Coronary artery (tissue), 2 donors: ENCODE measurements around the gene SPAG16.

ENCODE experiments used
- DNase-seq: peaks from one replicate; pipeline ENCODE4 v3.0.0-alpha.2; 2017; ENCODE audit warnings: low spot score
- H3K27ac ChIP-seq, 2 donors: fragments of 200-600 bp; sonication (generic); one replicate each; pipeline ENCODE4 v1.5.1; 2016 to 2019
- H3K4me3 ChIP-seq: fragments of 200-600 bp; sonication (generic); 2 replicates; pipeline ENCODE4 v1.5.1; 2016; ENCODE audit warnings: mild to moderate bottlenecking, moderate library complexity
- TF ChIP-seq, protein P1 (sequence below): fragments of 200-600 bp; sonication (generic); IDR thresholded peaks from one replicate; pipeline ENCODE4 v1.5.1; 2019; ENCODE audit warnings: antibody characterized with exemption

The SPAG16 gene

DNA sequence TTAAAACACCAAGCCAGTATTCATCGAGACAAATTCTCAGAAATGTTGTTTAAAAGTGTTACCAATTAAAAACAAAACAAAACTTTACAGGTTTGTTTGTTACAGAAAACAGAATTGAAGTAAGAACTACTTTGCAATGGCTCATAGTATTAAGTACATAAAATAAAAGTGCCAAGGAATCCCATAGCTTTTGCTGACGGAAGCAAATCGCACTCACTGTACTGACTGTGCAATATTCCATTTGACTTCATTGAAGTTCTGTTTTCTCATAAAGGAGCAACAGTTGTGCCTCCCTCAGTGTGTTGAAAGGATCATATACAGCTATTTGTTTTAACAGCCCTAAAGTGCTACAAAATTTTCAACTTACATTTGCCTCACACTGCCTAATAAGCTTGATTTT, 507.8 kb downstream of the SPAG16 start:
- TF ChIP-seq, protein P1, sequence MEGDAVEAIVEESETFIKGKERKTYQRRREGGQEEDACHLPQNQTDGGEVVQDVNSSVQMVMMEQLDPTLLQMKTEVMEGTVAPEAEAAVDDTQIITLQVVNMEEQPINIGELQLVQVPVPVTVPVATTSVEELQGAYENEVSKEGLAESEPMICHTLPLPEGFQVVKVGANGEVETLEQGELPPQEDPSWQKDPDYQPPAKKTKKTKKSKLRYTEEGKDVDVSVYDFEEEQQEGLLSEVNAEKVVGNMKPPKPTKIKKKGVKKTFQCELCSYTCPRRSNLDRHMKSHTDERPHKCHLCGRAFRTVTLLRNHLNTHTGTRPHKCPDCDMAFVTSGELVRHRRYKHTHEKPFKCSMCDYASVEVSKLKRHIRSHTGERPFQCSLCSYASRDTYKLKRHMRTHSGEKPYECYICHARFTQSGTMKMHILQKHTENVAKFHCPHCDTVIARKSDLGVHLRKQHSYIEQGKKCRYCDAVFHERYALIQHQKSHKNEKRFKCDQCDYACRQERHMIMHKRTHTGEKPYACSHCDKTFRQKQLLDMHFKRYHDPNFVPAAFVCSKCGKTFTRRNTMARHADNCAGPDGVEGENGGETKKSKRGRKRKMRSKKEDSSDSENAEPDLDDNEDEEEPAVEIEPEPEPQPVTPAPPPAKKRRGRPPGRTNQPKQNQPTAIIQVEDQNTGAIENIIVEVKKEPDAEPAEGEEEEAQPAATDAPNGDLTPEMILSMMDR: no peak
- no peak for DNase-seq
- no peak overlapping the region for H3K4me3 ChIP-seq
- H3K27ac ChIP-seq: no peak overlapping the region

DNA sequence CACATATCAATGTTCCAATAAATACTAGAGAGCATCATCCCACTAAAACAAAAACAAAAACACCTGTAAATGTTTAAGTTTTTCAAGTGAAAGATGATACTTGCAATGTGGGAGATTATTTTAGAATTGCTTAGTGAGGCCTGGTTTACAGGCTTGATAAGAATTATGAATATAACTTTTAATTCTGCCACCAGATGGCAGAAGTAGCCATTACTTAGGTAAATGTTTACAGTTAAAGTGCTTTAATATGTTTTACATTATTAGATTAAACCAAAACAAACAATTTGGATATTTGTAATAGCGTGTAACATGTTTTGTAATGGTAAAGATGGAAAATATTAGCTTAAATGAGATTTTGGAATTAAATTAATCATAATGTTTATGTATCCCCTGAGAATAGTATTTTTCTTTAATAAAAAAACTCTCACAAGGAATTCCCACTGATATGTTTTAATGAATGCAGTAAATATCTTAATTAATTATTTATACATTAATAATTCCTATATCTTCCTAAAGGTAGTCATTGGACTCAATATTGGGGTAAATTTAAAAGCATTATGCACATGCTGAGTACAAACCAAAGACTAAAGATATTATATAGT, 522.0 kb downstream of the SPAG16 start:
- TF ChIP-seq, protein P1: no peak
- H3K27ac ChIP-seq: no peak overlapping the region
- no peak for DNase-seq
- H3K4me3 ChIP-seq: no peak overlapping the region

GRCh38 chr2:213816583-213816982, 532.3 kb downstream of the SPAG16 start:
- no peak for DNase-seq
- H3K4me3 ChIP-seq: no peak overlapping the region
- TF ChIP-seq, protein P1: no peak
- H3K27ac ChIP-seq: no peak overlapping the region

DNA sequence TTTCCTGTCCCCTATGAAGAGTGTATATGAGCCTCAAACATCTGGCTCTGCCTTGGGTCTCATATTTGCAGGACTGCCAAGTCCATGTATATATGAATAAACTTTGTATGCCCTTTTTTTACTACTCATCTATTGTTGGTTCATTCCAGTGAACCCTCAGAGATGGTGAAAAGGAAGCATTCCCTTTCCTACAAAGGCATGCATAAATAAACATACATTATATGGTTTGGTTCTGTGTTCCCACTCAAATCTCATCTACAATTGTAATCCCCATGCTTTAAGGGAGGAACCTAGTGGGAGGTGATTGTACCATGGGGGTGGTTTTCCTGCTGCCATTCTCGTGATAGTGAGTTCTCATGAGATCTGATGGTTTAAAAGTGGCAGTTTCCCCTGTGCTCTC, 534.2 kb downstream of the SPAG16 start:
- TF ChIP-seq, protein P1: no peak
- DNase-seq: no peak
- H3K27ac ChIP-seq: no peak overlapping the region
- no peak overlapping the region for H3K4me3 ChIP-seq

DNA sequence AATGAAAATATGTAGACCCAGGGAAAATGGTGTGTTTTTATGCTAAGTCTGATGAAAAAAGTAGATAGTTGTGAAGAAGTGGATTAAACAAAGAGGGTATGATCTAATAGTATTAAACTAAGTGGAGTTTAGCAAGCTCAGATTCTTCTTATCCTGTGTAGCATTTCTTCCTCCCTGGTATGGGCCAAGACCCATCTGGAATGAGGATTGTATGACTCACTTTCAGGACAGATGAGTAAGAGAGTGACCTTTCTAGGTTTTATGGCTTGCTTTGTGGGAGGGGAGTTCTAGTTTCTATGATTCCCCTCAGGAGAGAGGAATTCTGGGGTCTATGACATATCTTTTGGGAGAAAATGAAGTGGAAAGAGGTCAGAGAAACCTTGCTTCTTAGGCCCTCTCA, 550.1 kb downstream of the SPAG16 start:
- no peak overlapping the region for H3K4me3 ChIP-seq
- TF ChIP-seq, protein P1: no peak
- peak overlapping the region in 1 of 2 donors; percentile 55 for H3K27ac ChIP-seq
- no peak for DNase-seq

- peak overlapping the region in 1 of 2 donors; percentile 55 for H3K27ac ChIP-seq
- no peak for DNase-seq
- TF ChIP-seq, protein P1: no peak
- no peak overlapping the region for H3K4me3 ChIP-seq
Measured at GRCh38 chr2:213834746-213835145, 550.5 kb downstream of the SPAG16 start.

GRCh38 chr2:213846856-213847255, 562.6 kb downstream of the SPAG16 start:
- no peak overlapping the region for H3K27ac ChIP-seq
- TF ChIP-seq, protein P1: no peak

More at GRCh38 chr2:213846856-213847255, 562.6 kb downstream of the SPAG16 start:
- H3K4me3 ChIP-seq: no peak overlapping the region
- no peak for DNase-seq
